Sigmoid colon (tissue), 7 donors: Measurements from ENCODE around the gene CIC. TPM values are rescaled to one million over a fixed set of nuclear protein-coding genes. Genes with fewer than 3 reads are reported as not detected.
"Not testable (repeated sequence)": the region's sequence is repeated elsewhere in the genome, so short reads cannot be mapped to it uniquely, and the experiment has no call there.

ENCODE experiments used
- DNase-seq: peaks from one replicate; pipeline ENCODE4 v3.0.0-alpha.2; 2019
- H3K27ac ChIP-seq, 4 donors: fragments of 200-600 bp; sonication (generic); one replicate each; pipeline ENCODE4 v1.5.1; 2016 to 2019; ENCODE audit warnings: mild to moderate bottlenecking in 1 of 4
- H3K27me3 ChIP-seq, 3 donors: fragments of 200-600 bp; sonication (generic); one replicate each; pipeline ENCODE4 v1.5.1; 2019; ENCODE audit warnings: mild to moderate bottlenecking in 1 of 3
- H3K36me3 ChIP-seq, 4 donors: fragments of 200-600 bp; sonication (generic); one replicate each; pipeline ENCODE4 v1.5.1; 2016 to 2019
- H3K4me1 ChIP-seq, 4 donors: fragments of 200-600 bp; sonication (generic); one replicate each; pipeline ENCODE4 v1.5.1; 2017 to 2019
- H3K4me3 ChIP-seq, 4 donors: fragments of 200-600 bp; sonication (generic); one replicate each; pipeline ENCODE4 v1.5.1; 2017 to 2019; ENCODE audit warnings: mild to moderate bottlenecking in 2 of 4, moderate library complexity in 1 of 4
- H3K9me3 ChIP-seq, 4 donors: fragments of 200-600 bp in 3 of 4; sonication (generic) in 3 of 4; one replicate each; pipeline versions ENCODE4 v1.5.1 to v1.6.1; 2013 to 2019
- EP300 ChIP-seq, 4 donors: sonication (generic); formaldehyde crosslinking; IDR thresholded peaks; one replicate each; pipeline ENCODE4 v1.6.1; 2017; ENCODE audit warnings: antibody characterized with exemption in 4 of 4
- POLR2A ChIP-seq, 2 donors: fragments of 450-650 bp; IDR thresholded peaks; one replicate each; pipeline ENCODE4 v1.6.1; 2016; ENCODE audit warnings: antibody characterized with exemption in 2 of 2, mild to moderate bottlenecking in 2 of 2, moderate library complexity in 2 of 2
- POLR2AphosphoS5 ChIP-seq, 4 donors: sonication (generic); formaldehyde crosslinking; IDR thresholded peaks; one replicate each; pipeline ENCODE4 v1.6.1; 2017; ENCODE audit warnings: antibody characterized with exemption in 4 of 4
- WGBS, 2 donors: extraction: QIAGEN DNeasy Blood & Tissue Kit; methylation state at CpG; one replicate each; pipeline ENCODE4 v1.1.7; 2013; 5-methylcytosine and 5-hydroxymethylcytosine counted together
- intact Hi-C: fragments of 100-400 bp; cut with DNase I; formaldehyde crosslinking; loops from one replicate; pipeline ENCODE4 v1.15.1; 2023
- polyA plus RNA-seq, 3 donors: library from polyadenylated mRNA; stranded (reverse); fragments of 200-250 nt; gene quantifications; one replicate each; pipeline ENCODE4 v1.2.3, GENCODE V29; 2013
- total RNA-seq, 4 donors: library from RNA; depleted of rRNA; stranded (reverse); fragments of >200 nt; gene quantifications; one replicate each; pipeline ENCODE4 v1.1.0, GENCODE V29; 2016
- TF ChIP-seq, protein P1 (sequence below), 4 experiments: fragments of 450-650 bp in 3 of 4; fragments of 200-600 bp in 1 of 4; IDR thresholded peaks; one replicate each; pipeline ENCODE4 v1.5.1; 2016 to 2019; ENCODE audit warnings: antibody characterized with exemption in 4 of 4, mild to moderate bottlenecking in 3 of 4, moderate library complexity in 2 of 4
- donor health status: healthy with polysubstance abuse.
- donor health status: Bipolar disorder and iron deficiency.
- donor health status: healthy.

Gene CIC
- total and polyA plus RNA-seq, 7 donors: 8.4 to 42.1 (median 20.0) TPM

DNA sequence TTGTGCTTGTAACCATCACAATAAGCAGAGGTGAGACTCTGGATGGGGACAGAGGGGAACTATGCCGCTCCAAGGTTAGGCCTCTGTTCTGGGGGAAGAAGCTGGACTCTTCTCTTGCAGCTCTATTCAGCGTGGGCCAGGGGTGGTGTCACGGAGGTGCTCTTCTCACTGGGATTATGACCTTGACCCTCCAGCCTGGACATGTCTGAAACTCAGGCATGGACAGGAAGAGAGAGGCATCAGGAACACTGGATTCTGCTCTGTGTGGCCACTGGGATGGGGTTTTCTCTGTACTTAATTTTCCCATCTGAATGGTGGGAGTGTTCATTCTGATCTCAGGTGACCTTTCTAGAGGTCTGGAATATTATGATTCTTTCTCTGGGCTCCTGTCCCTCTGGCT lies 64.0 kb downstream of the CIC start:
- Histone ChIP-seq H3K27me3 (no peaks in the 10 kb centered on the region), H3K9me3 (no peaks in the 10 kb centered on the region), H3K36me3 (peaks cover 0 to 36% (median 8%) of the 10 kb centered on the region in 4 donors), H3K27ac (no peak overlapping the region), H3K4me1 (peaks cover 0 to 10% (median under 1%) of the 10 kb centered on the region in 4 donors), H3K4me3 (no peak overlapping the region)
- no peak for DNase-seq
- intact Hi-C loops: no loop called here
- TF ChIP-seq EP300 (IDR thresholded peaks at IDR 0.05) (no peak), POLR2AphosphoS5 (IDR thresholded peaks at IDR 0.05) (no peak), POLR2A (IDR thresholded peaks at IDR 0.05) (no peak)
- TF ChIP-seq, protein P1, sequence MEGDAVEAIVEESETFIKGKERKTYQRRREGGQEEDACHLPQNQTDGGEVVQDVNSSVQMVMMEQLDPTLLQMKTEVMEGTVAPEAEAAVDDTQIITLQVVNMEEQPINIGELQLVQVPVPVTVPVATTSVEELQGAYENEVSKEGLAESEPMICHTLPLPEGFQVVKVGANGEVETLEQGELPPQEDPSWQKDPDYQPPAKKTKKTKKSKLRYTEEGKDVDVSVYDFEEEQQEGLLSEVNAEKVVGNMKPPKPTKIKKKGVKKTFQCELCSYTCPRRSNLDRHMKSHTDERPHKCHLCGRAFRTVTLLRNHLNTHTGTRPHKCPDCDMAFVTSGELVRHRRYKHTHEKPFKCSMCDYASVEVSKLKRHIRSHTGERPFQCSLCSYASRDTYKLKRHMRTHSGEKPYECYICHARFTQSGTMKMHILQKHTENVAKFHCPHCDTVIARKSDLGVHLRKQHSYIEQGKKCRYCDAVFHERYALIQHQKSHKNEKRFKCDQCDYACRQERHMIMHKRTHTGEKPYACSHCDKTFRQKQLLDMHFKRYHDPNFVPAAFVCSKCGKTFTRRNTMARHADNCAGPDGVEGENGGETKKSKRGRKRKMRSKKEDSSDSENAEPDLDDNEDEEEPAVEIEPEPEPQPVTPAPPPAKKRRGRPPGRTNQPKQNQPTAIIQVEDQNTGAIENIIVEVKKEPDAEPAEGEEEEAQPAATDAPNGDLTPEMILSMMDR (IDR thresholded peaks at IDR 0.05): no peak
- 96 to 97% methylated on average over 3 of the region's 3 CpGs for WGBS, 2 donors

DNA sequence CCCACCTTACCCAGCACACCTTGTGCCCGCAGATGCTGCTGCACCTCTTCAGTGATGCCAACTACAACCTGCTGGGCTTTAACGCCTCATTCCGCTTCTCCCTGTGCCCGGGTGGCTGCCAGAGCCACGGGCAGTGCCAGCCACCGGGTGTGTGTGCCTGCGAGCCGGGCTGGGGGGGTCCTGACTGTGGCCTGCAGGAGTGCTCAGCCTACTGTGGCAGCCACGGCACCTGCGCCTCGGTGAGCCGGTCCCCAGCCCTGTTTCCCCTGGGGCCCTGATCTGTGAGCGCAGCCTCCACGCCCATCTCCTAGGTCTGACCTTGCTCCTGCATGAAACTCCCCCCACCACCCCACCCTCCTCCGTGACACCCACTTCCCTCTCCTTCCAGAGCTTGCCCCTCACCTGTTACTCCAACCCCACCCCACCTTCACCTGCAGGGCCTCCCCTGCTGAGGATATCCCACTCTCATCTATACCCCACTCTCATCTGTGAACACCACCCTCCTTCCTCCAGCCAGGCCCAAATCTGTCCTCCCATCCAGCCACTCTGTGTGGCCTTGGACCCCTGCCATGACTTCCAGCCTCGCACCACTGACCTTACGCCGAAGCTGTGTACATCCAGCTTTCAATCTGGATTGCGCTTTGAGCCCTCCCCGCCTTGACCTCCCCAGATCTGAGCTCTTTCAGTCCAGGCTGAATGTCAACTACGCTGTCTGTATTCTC lies 65.1 kb downstream of the CIC start:
- TF ChIP-seq EP300 (IDR thresholded peaks at IDR 0.05) (no peak), POLR2A (IDR thresholded peaks at IDR 0.05) (no peak), POLR2AphosphoS5 (IDR thresholded peaks at IDR 0.05) (no peak)
- TF ChIP-seq, protein P1 (IDR thresholded peaks at IDR 0.05): no peak
- H3K27ac ChIP-seq: no peak overlapping the region
- peaks cover 0 to 41% (median 8%) of the 10 kb centered on the region in 4 donors for H3K36me3 ChIP-seq
- no peaks in the 10 kb centered on the region for H3K27me3 ChIP-seq
- no peaks in the 10 kb centered on the region for H3K9me3 ChIP-seq
- H3K4me1 ChIP-seq: peaks cover 0 to 6% (median 0%) of the 10 kb centered on the region in 4 donors
- no peak for DNase-seq
- intact Hi-C loops: no loop called here
- 89 to 91% methylated on average over 21 of the region's 21 CpGs for WGBS, 2 donors
- H3K4me3 ChIP-seq: no peak overlapping the region

DNA sequence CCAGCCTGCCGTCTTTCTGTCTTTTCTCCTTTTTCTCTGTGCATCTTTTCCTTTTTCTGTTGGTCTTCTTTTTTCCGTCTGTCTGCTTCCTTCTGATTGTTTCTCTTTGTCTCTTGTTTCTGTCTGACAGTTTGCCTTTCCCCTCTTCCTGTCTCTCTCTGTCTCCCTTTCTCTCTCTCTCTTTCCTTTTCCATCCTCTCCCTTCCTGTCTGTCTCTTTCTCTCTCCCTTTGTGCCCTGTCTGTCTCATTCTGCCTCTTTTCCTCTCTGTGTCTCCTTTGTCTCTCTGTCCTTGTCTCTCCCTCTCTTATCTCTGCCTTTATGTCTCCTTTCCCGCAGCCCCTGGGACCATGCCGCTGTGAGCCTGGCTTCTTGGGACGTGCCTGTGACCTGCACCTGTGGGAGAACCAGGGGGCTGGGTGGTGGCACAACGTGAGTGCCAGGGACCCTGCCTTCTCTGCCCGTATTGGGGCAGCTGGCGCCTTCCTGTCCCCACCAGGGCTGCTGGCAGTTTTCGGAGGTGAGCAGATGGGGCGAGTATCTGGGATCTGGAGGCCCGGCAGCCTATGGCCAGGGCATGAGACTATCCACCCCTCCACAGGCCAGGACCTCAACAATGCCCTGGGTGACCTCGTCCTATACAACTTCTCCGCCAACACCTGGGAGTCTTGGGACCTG lies 65.8 kb downstream of the CIC start:
- Histone ChIP-seq H3K36me3 (peaks cover 0 to 48% (median 8%) of the 10 kb centered on the region in 4 donors), H3K27ac (no peak overlapping the region), H3K9me3 (no peaks in the 10 kb centered on the region), H3K4me3 (no peak overlapping the region), H3K27me3 (no peaks in the 10 kb centered on the region), H3K4me1 (peaks cover 0 to 6% (median 0%) of the 10 kb centered on the region in 4 donors)
- TF ChIP-seq POLR2A (IDR thresholded peaks at IDR 0.05): no peak
- WGBS, 2 donors: 92 to 93% methylated on average over 13 of the region's 13 CpGs
- DNase-seq: no peak
- intact Hi-C loops: no loop called here

DNA sequence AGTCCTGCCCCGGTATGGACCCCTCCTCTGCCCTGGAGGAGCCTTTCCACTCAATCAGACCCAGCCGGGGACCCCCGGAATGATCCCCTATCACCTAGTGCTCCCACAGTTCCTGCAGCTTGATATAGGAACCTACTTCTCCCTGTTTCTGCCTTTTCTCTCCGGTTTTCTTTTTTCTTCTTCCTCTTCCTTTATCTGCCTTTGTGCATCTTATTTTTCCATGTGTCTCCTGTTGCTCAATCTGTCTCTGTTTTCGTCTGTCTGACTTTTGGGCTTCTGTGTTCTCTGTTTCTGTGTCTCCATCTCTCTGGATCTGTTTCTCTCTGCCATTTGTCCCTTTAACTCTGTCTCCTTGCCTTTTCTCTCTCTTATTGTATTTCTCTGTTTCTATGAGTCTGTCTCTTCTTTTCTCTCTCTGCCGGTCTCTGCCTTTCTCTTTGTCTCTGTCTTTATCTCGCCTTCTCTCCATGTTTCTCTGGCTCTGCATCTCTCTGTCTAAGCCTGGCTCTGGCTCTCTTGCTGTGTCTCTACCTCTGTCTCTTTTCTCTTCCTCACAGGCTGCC lies 66.4 kb downstream of the CIC start:
- H3K9me3 ChIP-seq: no peaks in the 10 kb centered on the region
- peaks cover 0 to 6% (median 0%) of the 10 kb centered on the region in 4 donors for H3K4me1 ChIP-seq
- H3K36me3 ChIP-seq: peaks cover 0 to 50% (median 8%) of the 10 kb centered on the region in 4 donors
- no peak overlapping the region for H3K27ac ChIP-seq
- TF ChIP-seq POLR2A (IDR thresholded peaks at IDR 0.05): no peak
- no peak for TF ChIP-seq EP300 (IDR thresholded peaks at IDR 0.05)
- TF ChIP-seq, protein P1 (IDR thresholded peaks at IDR 0.05): no peak
- no peak for TF ChIP-seq POLR2AphosphoS5 (IDR thresholded peaks at IDR 0.05)
- 90 to 91% methylated on average over 7 of the region's 7 CpGs for WGBS, 2 donors
- DNase-seq: no peak
- intact Hi-C loops: no loop called here
- no peak overlapping the region for H3K4me3 ChIP-seq
- no peaks in the 10 kb centered on the region for H3K27me3 ChIP-seq

DNA sequence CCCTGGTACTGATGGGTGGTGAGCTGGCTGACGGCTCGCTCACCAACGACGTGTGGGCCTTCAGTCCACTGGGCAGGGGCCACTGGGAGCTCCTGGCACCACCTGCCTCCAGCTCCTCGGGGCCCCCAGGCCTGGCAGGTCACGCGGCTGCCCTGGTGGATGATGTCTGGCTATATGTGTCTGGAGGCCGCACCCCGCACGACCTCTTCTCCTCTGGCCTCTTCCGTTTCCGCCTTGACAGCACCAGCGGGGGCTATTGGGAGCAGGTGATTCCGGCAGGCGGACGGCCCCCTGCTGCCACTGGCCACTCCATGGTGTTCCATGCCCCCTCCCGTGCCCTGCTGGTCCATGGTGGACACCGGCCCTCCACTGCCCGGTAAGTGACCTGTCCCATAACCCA lies 66.9 kb downstream of the CIC start:
- no peak for DNase-seq
- WGBS, 2 donors: 95 to 96% methylated on average over 19 of the region's 19 CpGs
- H3K36me3 ChIP-seq: peaks cover 0 to 50% (median 8%) of the 10 kb centered on the region in 4 donors
- no peak overlapping the region for H3K4me3 ChIP-seq
- peaks cover 0 to under 1% (median 0%) of the 10 kb centered on the region in 4 donors for H3K4me1 ChIP-seq
- TF ChIP-seq, protein P1 (IDR thresholded peaks at IDR 0.05): no peak
- TF ChIP-seq POLR2A (IDR thresholded peaks at IDR 0.05) (no peak), EP300 (IDR thresholded peaks at IDR 0.05) (no peak), POLR2AphosphoS5 (IDR thresholded peaks at IDR 0.05) (no peak)
- intact Hi-C loops: no loop called here
- no peak overlapping the region for H3K27ac ChIP-seq
- no peaks in the 10 kb centered on the region for H3K27me3 ChIP-seq
- H3K9me3 ChIP-seq: no peaks in the 10 kb centered on the region

DNA sequence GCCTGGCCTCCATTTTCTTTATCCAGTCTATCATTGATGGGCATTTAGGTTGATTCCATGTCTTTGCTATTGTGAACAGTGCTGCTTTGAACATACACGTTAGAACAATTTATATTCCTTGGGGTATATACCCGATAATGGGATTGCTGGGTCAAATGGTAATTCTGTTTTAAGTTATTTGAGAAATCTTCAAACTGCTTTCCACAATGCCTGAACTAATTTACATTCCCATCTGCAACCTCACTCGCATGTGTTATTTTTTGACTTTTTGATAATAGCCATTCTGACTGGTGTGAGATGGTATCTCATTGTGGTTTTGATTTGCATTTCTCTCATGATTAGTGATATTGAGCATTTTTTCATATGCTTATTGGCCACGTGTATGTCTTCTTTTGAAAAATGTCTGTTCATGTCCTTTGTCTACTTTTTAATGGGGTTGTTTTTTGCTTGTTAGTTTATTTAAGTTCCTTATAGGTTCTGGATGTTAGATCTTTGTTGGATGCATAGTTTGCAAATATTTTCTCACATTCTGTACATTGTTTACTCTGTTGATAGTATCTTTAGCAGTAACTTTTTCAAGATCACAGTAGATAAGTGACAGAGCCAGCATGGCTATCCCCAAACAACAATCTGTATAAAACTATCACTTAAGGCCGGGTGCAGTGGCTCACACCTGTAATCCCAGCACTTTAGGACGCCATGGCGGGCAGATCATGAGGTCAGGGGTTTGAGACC lies 70.2 kb downstream of the CIC start:
- intact Hi-C loops, H3K27me3 ChIP-seq, DNase-seq, H3K4me3 ChIP-seq, H3K9me3 ChIP-seq, H3K27ac ChIP-seq, H3K4me1 ChIP-seq: not testable (repeated sequence)
- 88 to 89% methylated on average over 7 of the region's 7 CpGs for WGBS, 2 donors
- H3K36me3 ChIP-seq: peaks cover 0 to 68% (median 8%) of the 10 kb centered on the region in 4 donors

DNA sequence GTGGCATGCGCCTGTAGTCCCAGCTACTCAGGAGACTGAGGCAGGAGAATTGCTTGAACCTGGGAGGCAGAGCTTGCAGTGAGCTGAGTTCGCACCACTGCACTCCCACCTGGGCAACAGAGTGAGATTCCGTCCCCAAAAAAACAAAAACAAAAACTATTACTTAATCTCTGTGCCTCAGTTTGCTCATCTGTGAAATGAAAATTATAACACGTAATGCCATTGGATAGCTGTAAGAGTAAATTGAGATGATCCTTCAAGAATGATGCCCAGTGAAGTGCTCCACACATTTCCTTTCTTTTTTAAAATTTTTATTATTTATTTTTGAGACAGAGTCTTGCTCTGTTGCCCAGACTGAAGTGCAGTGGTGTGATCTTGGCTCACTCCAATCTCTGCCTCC lies 70.9 kb downstream of the CIC start:
- H3K4me1 ChIP-seq, DNase-seq, H3K27ac ChIP-seq, intact Hi-C loops, H3K27me3 ChIP-seq, H3K4me3 ChIP-seq, H3K9me3 ChIP-seq: not testable (repeated sequence)
- 96 to 98% methylated on average over 4 of the region's 4 CpGs for WGBS, 2 donors
- peaks cover 5 to 70% (median 10%) of the 10 kb centered on the region in 4 donors for H3K36me3 ChIP-seq
